SK-N-SH treated with all-trans-retinoic acid at 6 μM for 48 hours (cell line): ENCODE data around the gene WHRN.

Experiments
- ATAC-seq: fragments of 200-7000 bp; cut with Tn5 transposase; 3 replicates; pipeline ENCODE4 v1.9.1; 2020; ENCODE audit warnings: mild to moderate bottlenecking, moderate library complexity
- ARNTL ChIP-seq: fragments of 450-650 bp; formaldehyde crosslinking; IDR thresholded peaks from 2 replicates; pipeline ENCODE4 v1.5.0; 2020; ENCODE audit warnings: low read depth, mild to moderate bottlenecking, moderate library complexity, borderline replicate concordance
- BACH2 ChIP-seq: fragments of 250-450 bp; sonication (Bioruptor Pico); IDR thresholded peaks from 2 replicates; pipeline ENCODE4 v1.9.0; 2021; ENCODE audit warnings: mild to moderate bottlenecking, borderline replicate concordance
- CSDC2 ChIP-seq: fragments of 250-450 bp; sonication (Bioruptor Pico); IDR thresholded peaks from 2 replicates; pipeline ENCODE4 v1.5.0; 2020; ENCODE audit warnings: mild to moderate bottlenecking, moderate library complexity
- CSRNP3 ChIP-seq: fragments of 250-450 bp; sonication (Bioruptor Pico); IDR thresholded peaks from 2 replicates; pipeline ENCODE4 v1.5.1; 2021; ENCODE audit warnings: mild to moderate bottlenecking, moderate library complexity
- ESRRG ChIP-seq: fragments of 250-450 bp; sonication (Bioruptor Pico); IDR thresholded peaks from 2 replicates; pipeline ENCODE4 v1.6.1; 2021; ENCODE audit warnings: mild to moderate bottlenecking
- GLIS3 ChIP-seq: fragments of 250-450 bp; sonication (Bioruptor Pico); IDR thresholded peaks from 2 replicates; pipeline ENCODE4 v1.5.0; 2020; ENCODE audit warnings: mild to moderate bottlenecking, moderate library complexity
- POU6F1 ChIP-seq: fragments of 250-450 bp; sonication (Bioruptor Pico); IDR thresholded peaks from 2 replicates; pipeline ENCODE4 v1.8.0; 2021; ENCODE audit warnings: low read depth, mild to moderate bottlenecking, moderate library complexity, borderline replicate concordance
- PPARA ChIP-seq: fragments of 250-450 bp; sonication (Bioruptor Pico); IDR thresholded peaks from 2 replicates; pipeline ENCODE4 v1.5.0; 2020; ENCODE audit warnings: mild to moderate bottlenecking, borderline replicate concordance
- RARB ChIP-seq: fragments of 250-450 bp; sonication (Bioruptor Pico); IDR thresholded peaks from 2 replicates; pipeline ENCODE4 v1.8.0; 2021; ENCODE audit warnings: mild to moderate bottlenecking, moderate library complexity
- SNAI2 ChIP-seq: fragments of 250-450 bp; sonication (Bioruptor Pico); IDR thresholded peaks from 2 replicates; pipeline ENCODE4 v1.5.0; 2020; ENCODE audit warnings: mild to moderate bottlenecking, moderate library complexity
- TCF4 ChIP-seq: fragments of 250-450 bp; sonication (Bioruptor Pico); IDR thresholded peaks from 2 replicates; pipeline ENCODE4 v1.8.0; 2021; ENCODE audit warnings: mild to moderate bottlenecking, moderate library complexity, borderline replicate concordance
- TOX ChIP-seq: fragments of 250-450 bp; sonication (Bioruptor Pico); IDR thresholded peaks from 2 replicates; pipeline ENCODE4 v1.8.0; 2021; ENCODE audit warnings: mild to moderate bottlenecking, moderate library complexity, borderline replicate concordance
- ZC3H10 ChIP-seq: fragments of 250-450 bp; sonication (Bioruptor Pico); IDR thresholded peaks from 2 replicates; pipeline ENCODE4 v1.5.1; 2021; ENCODE audit warnings: mild to moderate bottlenecking, moderate library complexity
- ZFP3 ChIP-seq: fragments of 250-450 bp; sonication (Bioruptor Pico); IDR thresholded peaks from 2 replicates; pipeline ENCODE4 v1.5.0; 2020; ENCODE audit warnings: mild to moderate bottlenecking, moderate library complexity
- ZFP30 ChIP-seq: fragments of 450-650 bp; formaldehyde crosslinking; IDR thresholded peaks from 2 replicates; pipeline ENCODE4 v1.5.0; 2022; ENCODE audit warnings: mild to moderate bottlenecking, moderate library complexity
- ZNF565 ChIP-seq: fragments of 450-650 bp; formaldehyde crosslinking; conservative IDR thresholded peaks from 2 replicates; pipeline ENCODE4 v1.5.0; 2020; ENCODE audit warnings: low read depth, mild to moderate bottlenecking, moderate library complexity
- ZNF70 ChIP-seq: fragments of 450-650 bp; formaldehyde crosslinking; IDR thresholded peaks from 2 replicates; pipeline ENCODE4 v1.5.0; 2020; ENCODE audit warnings: mild to moderate bottlenecking, moderate library complexity
- ZNF8 ChIP-seq: fragments of 450-650 bp; formaldehyde crosslinking; IDR thresholded peaks from 2 replicates; pipeline ENCODE4 v1.5.0; 2020; ENCODE audit warnings: mild to moderate bottlenecking, moderate library complexity
- TF ChIP-seq, protein P1 (sequence below): fragments of 250-450 bp; sonication (Bioruptor Pico); IDR thresholded peaks from 2 replicates; pipeline ENCODE4 v1.5.0; 2020; ENCODE audit warnings: mild to moderate bottlenecking, moderate library complexity
- TF ChIP-seq, protein P2 (sequence below): fragments of 250-450 bp; sonication (Bioruptor Pico); IDR thresholded peaks from 2 replicates; pipeline ENCODE4 v1.8.0; 2020; ENCODE audit warnings: mild to moderate bottlenecking, moderate library complexity, borderline replicate concordance

WHRN gene

GRCh38 chr9:114365194-114365593 lies 140.1 kb downstream of the WHRN start:
- TF ChIP-seq ZNF70 (CRISPR knock-in tag), result no peak
- TF ChIP-seq, all 23 proteins: peak for 0
- ATAC-seq, result no peak

GRCh38 chr9:114364134-114365041 lies 140.9 kb downstream of the WHRN start:
- TF ChIP-seq GLIS3 (CRISPR knock-in tag) (no peak), BACH2 (CRISPR knock-in tag) (no peak), ARNTL (CRISPR knock-in tag) (no peak), PPARA (no peak), TOX (CRISPR knock-in tag) (no peak), ZNF70 (CRISPR knock-in tag) (no peak), ZNF8 (CRISPR knock-in tag) (no peak), ESRRG (CRISPR knock-in tag) (no peak), TCF4 (CRISPR knock-in tag) (no peak), CSDC2 (CRISPR knock-in tag) (no peak)
- ATAC-seq, result no peak

- no peak for ATAC-seq
- TF ChIP-seq PPARA (no peak), ZC3H10 (CRISPR knock-in tag) (no peak), BACH2 (CRISPR knock-in tag) (no peak), ARNTL (CRISPR knock-in tag) (no peak), POU6F1 (CRISPR knock-in tag) (no peak), ZFP3 (CRISPR knock-in tag) (no peak), ESRRG (CRISPR knock-in tag) (no peak), ZFP30 (CRISPR knock-in tag) (no peak), ZNF565 (CRISPR knock-in tag) (no peak), CSDC2 (CRISPR knock-in tag) (no peak)
- TF ChIP-seq, protein P1, sequence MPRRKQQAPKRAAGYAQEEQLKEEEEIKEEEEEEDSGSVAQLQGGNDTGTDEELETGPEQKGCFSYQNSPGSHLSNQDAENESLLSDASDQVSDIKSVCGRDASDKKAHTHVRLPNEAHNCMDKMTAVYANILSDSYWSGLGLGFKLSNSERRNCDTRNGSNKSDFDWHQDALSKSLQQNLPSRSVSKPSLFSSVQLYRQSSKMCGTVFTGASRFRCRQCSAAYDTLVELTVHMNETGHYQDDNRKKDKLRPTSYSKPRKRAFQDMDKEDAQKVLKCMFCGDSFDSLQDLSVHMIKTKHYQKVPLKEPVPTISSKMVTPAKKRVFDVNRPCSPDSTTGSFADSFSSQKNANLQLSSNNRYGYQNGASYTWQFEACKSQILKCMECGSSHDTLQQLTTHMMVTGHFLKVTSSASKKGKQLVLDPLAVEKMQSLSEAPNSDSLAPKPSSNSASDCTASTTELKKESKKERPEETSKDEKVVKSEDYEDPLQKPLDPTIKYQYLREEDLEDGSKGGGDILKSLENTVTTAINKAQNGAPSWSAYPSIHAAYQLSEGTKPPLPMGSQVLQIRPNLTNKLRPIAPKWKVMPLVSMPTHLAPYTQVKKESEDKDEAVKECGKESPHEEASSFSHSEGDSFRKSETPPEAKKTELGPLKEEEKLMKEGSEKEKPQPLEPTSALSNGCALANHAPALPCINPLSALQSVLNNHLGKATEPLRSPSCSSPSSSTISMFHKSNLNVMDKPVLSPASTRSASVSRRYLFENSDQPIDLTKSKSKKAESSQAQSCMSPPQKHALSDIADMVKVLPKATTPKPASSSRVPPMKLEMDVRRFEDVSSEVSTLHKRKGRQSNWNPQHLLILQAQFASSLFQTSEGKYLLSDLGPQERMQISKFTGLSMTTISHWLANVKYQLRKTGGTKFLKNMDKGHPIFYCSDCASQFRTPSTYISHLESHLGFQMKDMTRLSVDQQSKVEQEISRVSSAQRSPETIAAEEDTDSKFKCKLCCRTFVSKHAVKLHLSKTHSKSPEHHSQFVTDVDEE (CRISPR knock-in tag), result no peak
- TF ChIP-seq, protein P2, sequence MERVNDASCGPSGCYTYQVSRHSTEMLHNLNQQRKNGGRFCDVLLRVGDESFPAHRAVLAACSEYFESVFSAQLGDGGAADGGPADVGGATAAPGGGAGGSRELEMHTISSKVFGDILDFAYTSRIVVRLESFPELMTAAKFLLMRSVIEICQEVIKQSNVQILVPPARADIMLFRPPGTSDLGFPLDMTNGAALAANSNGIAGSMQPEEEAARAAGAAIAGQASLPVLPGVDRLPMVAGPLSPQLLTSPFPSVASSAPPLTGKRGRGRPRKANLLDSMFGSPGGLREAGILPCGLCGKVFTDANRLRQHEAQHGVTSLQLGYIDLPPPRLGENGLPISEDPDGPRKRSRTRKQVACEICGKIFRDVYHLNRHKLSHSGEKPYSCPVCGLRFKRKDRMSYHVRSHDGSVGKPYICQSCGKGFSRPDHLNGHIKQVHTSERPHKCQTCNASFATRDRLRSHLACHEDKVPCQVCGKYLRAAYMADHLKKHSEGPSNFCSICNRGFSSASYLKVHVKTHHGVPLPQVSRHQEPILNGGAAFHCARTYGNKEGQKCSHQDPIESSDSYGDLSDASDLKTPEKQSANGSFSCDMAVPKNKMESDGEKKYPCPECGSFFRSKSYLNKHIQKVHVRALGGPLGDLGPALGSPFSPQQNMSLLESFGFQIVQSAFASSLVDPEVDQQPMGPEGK (CRISPR knock-in tag), result no peak
Observed at GRCh38 chr9:114363424-114363823, 141.8 kb downstream of the WHRN start.

GRCh38 chr9:114362394-114362793 lies 142.9 kb downstream of the WHRN start:
- no peak for ATAC-seq
- TF ChIP-seq BACH2 (CRISPR knock-in tag), result no peak

- no peak for ATAC-seq
- no peak for TF ChIP-seq SNAI2 (CRISPR knock-in tag)
- no peak for TF ChIP-seq CSRNP3 (CRISPR knock-in tag)
- TF ChIP-seq ZNF565 (CRISPR knock-in tag), result no peak
- no peak for TF ChIP-seq ARNTL (CRISPR knock-in tag)
- no peak for TF ChIP-seq RARB (CRISPR knock-in tag)
- TF ChIP-seq ZFP3 (CRISPR knock-in tag), result no peak
- TF ChIP-seq, protein P2 (CRISPR knock-in tag), result no peak
- TF ChIP-seq, protein P1 (CRISPR knock-in tag), result no peak
- TF ChIP-seq PPARA, result no peak
- TF ChIP-seq ZC3H10 (CRISPR knock-in tag), result no peak
Observed at GRCh38 chr9:114361542-114361941, 143.7 kb downstream of the WHRN start.
